Measurements from ENCODE around the gene FOXF1.

- TF ChIP-seq POLR2A (IDR thresholded peaks at IDR 0.05; ENCODE audit: low read length) (no peak), MYC (IDR thresholded peaks at IDR 0.05; ENCODE audit: borderline replicate concordance, low read length) (no peak), POLR2AphosphoS2 (conservative IDR thresholded peaks at IDR 0.05; ENCODE audit: low read length) (no peak), CTCF (IDR thresholded peaks at IDR 0.05) (no peak), PHF8 (IDR thresholded peaks at IDR 0.05; ENCODE audit: borderline replicate concordance, low read depth) (no peak), CEBPB (IDR thresholded peaks at IDR 0.05) (no peak), SREBF2 (IDR thresholded peaks at IDR 0.05) (no peak), NFE2L2 (conservative IDR thresholded peaks at IDR 0.05; ENCODE audit: low read length) (no peak)
Observed at GRCh38 chr16:86479419-86479818, 30.9 kb upstream of the FOXF1 start.
